Right hindlimb (tissue), 1 donor: ENCODE measurements around the gene FGR.

Experiments
- DNase-seq: peaks from one replicate; pipeline ENCODE4 v3.0.0-alpha.2; 2018

Gene FGR

DNA sequence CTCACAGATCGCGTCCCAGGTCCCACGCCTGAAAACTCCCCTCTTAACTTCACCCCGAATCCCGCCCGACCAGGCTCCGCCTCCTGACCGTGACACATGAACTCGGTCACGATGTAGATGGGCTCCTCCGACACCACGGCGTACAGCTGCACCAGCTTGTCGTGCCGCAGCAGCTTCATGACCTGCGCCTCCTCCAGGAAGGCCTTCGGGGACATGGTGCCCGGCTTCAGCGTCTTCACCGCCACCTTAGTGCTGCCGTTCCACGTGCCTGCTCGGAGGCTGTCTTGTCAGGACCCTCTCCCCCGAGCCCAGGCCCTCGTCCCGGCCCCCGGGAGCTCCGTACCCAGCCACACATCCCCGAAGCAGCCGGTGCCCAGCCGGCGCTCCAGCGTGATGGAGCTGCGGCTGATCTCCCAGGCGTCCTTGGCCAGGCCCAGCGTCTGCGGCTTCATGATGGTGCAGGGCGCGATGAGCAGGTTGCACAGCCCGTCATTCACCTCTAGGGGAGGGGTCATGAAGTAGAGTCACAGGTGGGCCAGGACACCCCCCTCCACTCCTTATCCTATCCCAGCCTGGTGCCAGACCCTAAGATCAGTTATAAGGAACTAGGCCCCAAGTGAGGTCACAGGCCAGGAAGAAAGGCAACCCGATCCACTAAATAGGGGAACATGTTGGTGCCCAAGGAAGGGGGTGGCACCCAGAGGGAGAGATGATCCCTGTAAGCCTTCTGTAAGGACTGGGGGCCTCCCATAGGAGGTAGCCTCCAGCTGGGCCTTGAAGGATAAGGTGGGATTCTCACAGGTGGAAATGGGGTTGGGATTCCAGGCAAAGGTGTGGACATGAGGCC, 19.4 kb downstream of the FGR start:
- DNase-seq: no peak

DNA sequence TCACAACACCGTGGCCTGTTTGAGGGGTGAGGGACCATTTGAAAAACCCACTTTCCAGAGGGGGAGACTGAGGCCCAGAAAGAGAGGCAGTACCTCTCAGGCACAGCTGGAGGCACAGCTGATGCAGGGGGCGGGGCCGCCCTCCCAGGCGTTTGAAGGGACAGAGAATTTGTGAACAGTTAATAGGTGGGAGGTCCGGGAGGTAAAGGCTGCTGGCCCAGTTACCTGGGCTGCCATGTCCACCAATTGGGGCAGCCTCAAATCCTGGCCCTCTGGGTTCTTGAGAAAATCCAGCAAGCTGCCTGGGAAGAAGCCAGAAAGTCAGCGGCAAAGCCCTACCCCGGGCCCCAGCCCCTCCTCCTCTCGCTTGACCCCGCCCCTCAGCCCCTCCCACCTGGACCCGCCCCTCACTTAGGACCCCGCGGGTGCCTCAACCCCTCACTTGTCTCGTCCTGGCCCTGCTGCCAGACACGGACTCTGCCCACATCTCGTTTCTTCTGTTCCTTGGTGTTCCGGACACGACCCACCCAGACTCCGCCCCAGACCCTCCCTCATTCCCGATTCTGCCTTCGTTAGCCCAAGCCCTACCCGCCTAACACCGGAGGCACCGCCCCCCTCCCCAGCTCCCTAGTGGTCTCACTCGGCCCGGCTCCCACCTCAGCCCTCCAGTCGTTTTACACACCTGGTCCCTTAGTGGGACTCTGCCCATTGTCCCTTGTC, 20.2 kb downstream of the FGR start:
- DNase-seq: no peak

DNA sequence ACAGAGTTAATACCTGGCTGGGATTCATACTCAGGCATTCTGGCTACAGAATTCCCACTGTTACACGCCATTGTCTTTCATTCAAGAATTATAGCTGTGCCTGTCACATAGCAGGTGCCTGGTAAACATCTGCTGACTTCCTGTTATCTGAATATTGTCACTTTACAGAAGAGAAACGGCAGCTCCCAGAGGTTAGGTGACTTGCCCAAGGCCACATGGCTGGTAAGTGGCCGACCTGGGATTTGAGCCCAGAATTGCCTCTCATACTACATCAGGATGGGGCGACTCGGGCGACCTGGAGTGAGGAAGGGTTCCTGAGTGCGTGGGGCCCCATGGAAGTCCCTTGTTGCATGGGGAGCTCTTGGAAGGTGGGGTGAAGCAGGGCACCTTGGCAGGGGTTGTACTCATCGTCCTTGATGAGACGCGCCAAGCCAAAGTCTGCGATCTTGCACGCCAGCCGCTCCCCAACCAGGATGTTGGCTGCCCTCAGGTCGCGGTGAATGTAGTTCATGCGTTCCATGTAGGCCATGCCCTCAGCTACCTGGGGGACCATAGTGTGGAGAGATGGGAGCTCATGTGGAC, 20.9 kb downstream of the FGR start:
- no peak for DNase-seq

DNA sequence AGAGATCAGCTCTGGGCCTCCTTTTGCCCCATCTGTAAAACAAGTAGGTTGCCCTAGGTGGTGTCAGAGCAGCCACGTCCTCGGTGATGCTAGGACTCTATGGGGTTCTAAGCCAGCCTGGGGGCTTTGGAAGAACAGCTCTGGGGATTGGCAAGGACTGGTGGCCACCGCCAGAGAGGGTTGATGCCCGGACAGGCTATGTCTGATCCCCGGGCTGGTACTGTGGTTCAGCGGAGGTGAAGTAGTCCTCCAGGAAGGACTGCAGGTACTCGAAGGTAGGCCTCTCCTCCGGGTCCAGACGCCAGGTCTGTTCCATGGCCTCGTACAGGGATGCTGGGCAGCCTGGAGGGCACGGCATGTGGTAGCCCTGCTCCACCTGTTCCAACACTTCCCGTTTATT, 22.3 kb downstream of the FGR start:
- no peak for DNase-seq

DNA sequence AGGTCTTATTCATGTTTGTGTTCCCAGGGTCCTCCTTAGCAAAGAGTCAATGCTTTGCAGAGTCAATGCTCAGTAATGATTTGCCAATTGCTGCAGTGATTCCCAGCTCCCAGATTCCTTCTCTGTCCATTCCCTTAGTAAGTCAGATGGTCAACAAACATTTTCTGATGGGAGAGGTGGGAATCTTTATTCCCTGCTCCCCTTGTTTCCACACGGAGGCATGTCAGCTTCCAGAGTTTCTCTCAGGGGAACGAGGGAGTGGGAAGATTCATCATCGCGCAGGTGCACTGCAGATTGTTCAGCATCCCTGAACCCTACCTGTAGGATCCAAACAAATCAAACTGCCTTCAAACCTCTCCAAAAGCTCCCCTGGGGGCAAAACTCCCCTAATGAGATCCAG, 23.5 kb downstream of the FGR start:
- no peak for DNase-seq

DNA sequence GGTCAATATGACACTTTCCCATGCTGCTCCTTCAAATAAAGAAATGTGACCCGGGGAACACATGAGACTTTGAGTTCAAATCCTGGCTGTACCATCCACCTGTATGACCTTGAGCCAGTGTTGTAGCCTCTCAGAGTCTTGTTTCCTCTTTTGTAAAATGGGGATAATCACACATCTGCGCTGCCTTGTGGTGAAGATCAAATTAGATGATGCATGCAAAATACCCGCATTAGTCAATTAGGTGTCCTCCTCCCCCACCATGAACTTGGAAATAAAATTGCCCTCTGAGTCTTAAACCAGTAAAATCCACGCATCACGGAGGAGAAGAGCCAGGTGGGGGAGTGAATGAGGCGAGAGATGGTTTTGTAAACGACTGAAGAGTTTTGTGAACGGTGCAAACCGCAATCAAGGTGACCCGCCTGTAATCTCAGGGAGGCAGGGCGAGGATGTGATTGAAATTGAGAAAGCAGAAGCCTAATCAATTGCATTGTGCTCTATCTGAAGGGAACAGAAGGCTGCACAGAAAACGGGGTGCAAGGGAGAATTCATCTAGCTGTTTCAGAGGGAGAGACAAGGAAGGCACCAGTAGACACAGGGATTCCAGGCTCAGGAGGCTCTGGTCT, 25.3 kb downstream of the FGR start:
- no peak for DNase-seq

DNA sequence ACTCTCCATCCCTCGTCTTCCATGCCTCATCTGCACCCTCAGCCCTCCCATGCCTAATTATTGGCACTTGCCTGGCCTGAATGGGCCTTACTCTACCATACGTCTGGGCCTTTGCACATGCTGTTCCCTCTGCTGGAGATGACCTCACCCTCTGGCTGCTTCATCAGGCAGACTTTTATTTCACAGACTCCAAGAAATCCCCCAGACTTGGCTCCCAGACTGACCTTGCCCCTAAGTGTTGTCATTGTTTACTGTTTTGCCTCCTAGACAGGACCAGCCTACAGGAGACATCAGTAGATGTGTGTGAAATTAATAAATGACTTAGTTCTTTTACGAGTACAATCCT, 25.8 kb downstream of the FGR start:
- DNase-seq: no peak

DNA sequence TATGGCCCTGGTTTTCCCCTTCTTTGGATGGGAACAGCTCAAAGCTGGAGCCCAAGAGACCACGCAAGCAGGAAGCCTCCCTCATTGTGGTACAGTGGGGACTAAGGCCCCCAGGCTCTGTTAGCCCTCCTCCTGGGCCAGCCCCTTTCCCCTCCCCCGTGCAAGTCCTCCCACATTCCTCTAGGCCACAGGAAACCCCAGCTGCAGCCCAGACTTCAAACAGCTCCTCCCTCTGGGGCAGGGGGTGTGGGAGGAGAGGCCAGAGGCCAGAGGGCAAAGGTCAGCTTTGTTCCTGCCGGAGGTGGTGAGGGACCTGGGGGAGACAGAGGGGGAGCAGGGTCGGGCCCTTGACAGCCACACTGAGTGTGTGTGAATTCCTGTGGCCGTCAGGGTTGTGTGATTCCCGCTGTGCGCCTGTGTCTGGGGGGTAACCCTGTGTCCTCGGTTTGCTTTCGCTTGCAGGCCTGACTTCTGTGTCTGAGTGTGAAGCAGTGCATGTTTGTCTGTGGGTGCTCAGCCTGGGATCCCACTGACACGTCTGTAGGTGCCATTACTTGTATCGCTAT, 27.7 kb downstream of the FGR start:
- DNase-seq: peak; percentile 67

DNA sequence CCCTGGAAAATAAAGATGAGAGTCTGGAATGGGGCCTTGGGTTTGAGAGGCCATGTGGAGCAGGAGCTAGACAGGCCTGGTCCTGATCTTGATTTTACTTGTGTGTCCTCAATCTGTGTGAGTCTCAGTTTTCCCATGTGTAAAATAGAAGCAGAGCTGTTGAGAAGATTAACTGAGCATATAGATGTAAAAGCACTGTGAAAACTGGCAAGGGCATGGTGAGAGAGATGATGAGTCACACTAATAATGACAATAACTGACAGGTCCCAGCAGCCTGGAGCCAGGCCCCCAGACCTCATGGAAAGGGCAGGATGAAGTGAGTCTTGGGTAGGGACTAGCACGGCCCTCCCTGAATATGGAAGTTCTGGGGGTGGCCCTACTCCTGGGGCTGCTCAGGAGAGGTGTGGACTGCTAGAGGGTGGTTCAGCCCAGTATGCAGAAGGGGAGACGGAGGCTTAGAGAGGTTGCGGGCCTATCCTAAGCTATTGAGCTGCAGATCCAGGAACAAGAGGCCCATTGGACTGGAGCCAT, 28.2 kb downstream of the FGR start:
- no peak for DNase-seq

DNA sequence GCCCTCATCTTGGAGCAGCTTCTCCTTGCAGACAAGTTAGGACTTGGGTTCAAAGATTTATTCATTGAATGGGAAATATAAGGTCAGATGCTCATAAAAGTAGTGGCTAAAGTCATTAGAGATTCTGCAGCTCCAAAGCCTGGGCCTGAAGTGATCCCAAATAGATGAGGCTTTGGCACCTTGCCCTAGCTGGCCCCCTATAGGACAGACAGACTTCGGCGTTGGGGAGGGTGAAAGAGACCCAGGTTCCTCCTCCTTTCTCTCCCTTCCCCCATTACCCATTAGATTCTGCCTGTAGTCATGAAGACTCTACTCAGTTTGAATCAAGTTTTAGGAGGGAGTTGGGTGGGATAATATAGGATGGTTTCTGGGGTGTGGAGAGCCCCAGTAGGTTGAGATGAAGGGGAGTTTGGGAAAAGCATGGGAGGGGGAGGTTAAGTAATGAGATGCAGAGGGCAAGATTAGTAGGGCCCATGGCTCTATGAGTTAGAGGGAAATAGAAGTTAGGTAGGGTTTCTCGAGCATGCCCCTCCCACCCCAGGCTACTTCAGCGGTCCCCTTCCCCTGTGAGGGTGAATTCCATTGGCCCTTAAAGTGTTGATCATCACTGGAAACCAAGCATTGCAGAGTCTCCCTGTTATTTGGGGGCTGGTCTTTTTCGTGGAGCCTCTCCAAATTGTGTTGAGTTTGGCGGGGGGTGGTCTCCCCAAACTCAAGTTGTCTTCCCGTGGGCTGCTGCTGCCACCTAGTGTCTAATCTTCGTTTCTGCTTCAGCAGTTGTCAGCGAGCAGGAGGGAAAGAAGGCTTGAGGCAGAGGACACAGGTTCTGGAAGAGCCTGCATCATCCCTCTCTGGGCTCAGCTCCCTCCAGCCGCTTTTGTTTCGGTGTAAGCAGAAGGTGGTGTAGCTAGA, 28.9 kb downstream of the FGR start:
- peak; percentile 78 for DNase-seq

DNA sequence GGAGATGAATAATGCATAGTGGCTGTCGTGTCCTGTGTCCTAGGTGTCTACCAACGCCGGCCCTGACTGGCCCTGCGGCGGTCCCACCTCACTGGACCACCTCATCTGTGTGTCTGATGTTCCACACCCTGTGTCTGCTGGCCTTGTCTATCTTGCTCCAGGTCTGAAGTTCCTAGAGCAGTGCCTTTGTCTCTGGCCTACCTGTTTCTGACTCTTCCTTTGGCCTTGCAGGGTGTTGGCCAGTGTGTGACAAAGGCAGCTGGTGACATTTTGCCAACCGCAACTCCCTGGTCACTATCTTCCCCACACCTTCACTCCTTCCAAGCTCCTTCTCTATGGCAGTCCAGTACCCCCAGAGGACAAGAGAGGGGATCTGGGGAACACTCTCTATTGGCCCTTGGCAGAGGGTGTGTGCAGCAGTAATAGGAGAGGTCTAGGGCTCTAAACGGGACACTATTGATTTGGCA, 29.7 kb downstream of the FGR start:
- no peak for DNase-seq

DNA sequence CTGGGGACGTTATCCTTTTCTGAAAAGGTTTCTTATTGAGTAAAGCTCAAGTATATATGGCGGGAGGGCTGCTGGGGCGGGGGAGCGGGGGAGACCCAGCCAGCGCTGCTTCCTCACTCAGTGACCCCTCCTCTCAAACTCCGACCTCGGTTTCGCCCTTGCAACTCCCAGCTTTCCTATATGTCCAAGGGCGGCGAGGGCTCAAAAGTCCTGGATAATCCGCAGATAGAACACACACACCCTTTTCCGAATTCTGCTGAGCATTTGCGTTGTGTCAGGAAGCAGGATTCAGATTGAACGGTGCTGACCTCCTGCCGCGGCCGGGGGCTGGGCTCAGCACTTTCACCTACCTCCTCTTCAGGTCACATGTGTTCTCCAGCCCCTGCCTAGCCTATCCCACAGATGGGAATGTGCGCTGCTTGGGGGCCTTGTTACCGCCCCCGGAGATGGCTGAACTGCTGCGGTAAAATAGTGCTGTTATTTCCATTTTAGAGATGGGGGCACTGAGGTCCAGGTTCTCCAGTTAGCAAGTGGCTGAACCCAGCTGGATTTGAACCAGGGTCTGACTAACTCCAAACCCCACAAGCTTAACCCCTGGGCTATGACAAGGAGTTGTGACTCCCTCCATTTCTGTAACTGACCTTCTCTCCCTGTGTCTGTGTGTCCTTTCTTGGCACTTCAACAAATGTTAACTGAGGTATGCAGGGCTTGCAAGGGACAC, 30.2 kb downstream of the FGR start:
- DNase-seq: peak; percentile 35

DNA sequence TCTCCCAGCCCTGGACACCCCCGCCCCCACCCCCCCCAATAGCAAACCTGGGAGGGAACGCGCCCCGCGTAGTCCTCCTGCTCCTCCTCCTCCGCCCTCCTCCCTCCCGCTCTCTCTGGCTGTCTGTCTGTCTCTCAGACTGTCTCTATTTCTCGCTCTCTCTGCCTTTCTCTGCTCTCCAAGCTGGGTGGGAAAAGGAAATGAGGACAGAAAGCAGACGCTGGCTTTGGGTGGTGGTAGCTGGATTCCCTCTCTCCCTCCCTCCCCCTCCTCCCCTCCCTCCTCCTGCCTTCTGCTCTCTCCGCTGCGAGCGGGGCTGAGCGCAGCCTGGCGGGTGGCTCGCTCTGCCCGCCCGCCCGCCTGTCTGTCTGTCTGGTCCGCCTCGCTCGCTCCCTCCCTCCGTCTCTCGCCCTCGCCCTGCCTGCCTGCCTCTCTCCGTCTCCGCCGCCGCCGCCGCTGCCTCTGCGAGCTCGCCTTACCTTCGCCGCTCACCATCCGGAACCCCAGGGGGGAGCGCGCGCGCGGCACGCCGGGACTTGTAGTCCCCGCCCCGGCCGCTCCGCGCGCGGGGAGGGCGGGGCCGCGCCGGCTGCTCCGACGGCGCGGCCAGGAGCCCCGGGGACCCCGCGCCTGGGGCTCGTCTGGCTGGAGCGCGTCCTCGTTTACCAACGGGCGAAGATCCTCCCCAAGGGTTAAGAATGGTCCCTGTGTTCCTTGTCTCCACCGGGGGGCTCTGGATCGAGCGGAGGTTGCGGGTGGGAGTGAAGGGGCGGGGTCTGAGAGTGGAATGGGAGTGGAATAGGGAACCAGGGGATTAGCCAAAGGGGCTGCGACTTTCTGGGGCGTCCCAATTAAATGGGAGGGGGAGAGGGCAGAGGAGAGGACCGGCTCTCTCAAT, 31.1 kb downstream of the FGR start, which contains the start of gene AHDC1:
TSS of gene AHDC1 (minus strand) at position 464 of the 898 bp plus-strand sequence. CDS start 52,029 bp downstream, outside the sequence.
- peak; percentile 94 for DNase-seq

DNA sequence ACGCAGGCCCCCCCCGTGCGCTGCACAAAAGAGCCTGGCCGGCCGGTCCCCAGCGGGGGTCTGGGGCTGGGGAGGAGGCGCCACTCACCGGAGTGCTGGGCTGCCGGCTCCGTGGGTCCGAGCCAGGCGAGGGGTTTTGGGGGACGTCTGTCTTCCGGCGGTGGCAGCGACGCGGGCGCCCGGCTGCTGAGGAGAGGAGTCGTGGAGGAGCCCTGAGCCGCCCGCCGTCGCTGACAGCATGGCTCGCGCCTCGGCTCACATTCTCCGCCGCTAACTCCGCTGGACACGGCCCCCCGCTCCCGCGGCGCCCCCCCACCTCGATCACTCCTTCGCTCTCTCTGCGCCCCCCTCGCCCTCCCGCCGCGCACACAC, 31.7 kb downstream of the FGR start:
- DNase-seq: no peak

DNA sequence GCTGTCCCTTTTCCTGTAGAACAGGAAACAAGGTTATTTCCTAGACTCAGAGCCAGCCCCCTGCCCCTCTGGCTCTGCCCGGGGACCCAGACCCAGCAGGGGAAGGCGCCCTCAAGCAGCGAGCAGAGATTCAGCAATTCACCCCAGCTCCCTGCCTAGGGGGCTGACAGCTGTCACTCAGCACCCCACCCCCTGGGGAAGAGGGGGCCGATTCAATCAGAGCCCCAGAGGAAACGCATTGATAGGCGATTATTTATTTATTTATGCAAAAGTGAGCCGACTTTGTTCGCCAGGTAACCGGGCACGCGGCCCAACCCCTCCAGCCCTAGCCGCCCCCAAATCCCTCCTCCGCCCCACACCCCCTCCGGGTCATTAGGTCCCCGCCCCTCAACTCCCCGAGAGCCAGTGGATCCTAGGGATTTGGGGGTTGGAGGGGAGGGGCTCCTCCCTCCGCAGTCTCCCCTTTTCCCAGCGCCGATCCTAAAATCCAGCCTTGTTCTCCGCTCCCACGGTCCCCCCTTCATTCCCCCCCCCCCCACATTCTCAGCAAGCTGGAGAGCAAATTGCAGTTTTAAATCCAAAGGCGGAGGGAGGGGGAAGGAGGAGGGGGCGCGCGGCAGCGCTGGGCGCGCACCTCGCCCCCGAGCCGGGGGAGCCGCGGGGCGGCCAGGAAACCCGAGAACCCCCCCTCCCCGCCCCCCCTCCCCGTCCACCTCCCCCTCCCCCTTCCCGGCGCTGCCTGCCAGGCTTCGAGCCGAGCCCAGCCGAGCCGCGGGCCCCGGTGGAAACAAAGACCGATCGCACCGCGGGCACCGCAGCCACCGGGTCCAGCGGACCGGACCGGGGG, 32.3 kb downstream of the FGR start:
- peak; percentile 84 for DNase-seq

DNA sequence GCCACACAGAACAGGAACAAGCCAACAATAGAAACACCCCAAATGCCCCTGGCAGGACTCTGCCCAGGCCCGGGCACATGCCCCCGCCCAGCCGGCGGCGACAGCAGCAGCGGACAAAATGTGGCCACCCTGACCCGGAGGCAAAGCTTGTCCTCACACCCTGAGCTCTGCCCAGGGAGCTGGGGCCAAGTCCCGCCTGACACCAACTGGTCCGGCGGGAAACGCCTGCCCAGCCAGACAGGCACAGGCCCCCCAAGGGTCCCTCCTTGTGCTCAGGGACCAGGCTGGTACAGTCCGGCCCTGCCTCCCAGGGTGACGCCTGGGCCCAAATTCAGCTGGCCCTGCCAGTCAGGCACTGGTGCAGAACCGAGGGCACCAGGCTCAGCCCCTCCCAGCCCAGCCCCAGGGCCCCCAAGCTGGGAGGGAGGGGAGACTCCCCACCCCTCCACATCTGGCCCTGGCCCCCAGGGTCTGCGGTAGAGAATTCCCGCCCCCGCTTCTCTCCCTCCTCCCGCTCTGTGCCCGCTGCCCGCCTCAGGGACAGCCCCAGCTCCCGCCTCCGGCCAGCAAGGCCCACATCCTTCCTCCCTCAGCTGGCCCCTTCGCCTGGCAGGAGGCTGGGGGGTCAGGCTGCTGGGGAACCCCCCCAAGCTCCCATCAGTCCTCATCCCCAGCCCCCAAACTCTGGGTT, 33.1 kb downstream of the FGR start:
- DNase-seq: peak; percentile 86

DNA sequence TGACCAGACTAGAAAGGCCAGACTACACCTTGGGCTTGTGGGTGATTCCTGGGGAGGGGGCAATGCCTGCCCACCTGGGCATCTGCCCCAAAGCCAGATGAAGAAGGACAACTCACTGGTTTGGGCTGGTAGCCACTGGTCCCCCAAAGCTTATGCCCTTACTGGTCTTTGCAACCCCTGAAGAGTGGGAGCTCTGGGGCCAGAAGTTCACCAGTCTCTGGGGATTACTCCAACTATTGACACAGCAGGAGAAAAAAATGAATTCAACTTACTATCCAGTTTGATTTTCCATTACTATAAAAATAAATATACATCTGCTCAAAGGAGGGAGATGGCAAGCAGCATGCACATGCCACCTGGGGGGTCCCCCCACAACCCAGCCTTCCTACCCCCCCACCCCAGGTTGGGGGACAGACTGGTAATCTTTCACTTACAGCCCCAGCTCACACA, 33.6 kb downstream of the FGR start:
- DNase-seq: no peak

DNA sequence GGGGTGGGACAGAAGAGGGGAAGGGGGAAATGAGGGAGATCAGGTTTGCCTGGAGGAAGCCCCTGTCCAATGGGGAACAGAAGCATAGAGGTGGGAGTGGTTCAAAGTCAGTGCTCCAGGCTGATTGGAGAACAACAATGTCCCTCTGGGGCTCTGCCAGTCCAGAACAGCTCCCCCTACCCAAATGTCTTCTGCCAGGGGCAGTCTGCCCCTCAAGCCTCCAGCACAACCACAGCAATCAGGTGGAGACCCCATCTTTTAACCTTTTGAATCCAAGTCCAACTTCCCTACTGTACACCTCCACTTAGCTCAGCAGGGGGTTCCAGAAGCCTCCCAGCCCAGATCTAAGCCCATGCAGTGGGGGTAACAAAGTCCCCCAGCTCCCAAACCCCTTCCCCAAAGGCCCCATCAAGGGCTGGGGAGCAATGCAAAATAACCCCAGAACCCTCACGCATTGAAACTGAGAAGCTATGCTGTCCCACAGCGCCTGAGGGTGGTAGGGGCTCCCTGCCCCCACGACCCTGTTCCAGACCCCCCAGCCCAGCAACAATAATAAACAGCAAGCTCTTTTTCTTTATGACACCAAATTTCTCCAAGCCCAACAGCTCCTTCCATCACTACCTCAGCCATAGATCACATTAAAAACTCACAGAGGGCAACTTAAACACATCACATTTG, 34.3 kb downstream of the FGR start:
- DNase-seq: no peak
